Tibial nerve (tissue), 4 donors: ENCODE measurements around the gene AKAP8L.

Source experiments
- EP300 ChIP-seq, 2 donors: sonication (generic); formaldehyde crosslinking; IDR thresholded peaks; one replicate each; pipeline ENCODE4 v1.6.1; 2017; ENCODE audit warnings: antibody characterized with exemption in 2 of 2, mild to moderate bottlenecking in 1 of 2
- POLR2A ChIP-seq, 2 donors: fragments of 450-650 bp; IDR thresholded peaks; one replicate each; pipeline ENCODE4 v1.6.1; 2017; ENCODE audit warnings: antibody characterized with exemption in 2 of 2, mild to moderate bottlenecking in 2 of 2, moderate library complexity in 2 of 2
- TF ChIP-seq, protein P1 (sequence below), 5 experiments: fragments of 200-600 bp in 3 of 5; fragments of 450-650 bp in 2 of 5; sonication (generic) in 3 of 5; IDR thresholded peaks; one replicate each; pipeline ENCODE4 v1.5.1; 2016 to 2019; ENCODE audit warnings: antibody characterized with exemption in 5 of 5, mild to moderate bottlenecking in 3 of 5, moderate library complexity in 2 of 5

GRCh38 chr19:15404097-15404779, 14.6 kb downstream of the AKAP8L start:
- TF ChIP-seq, protein P1, sequence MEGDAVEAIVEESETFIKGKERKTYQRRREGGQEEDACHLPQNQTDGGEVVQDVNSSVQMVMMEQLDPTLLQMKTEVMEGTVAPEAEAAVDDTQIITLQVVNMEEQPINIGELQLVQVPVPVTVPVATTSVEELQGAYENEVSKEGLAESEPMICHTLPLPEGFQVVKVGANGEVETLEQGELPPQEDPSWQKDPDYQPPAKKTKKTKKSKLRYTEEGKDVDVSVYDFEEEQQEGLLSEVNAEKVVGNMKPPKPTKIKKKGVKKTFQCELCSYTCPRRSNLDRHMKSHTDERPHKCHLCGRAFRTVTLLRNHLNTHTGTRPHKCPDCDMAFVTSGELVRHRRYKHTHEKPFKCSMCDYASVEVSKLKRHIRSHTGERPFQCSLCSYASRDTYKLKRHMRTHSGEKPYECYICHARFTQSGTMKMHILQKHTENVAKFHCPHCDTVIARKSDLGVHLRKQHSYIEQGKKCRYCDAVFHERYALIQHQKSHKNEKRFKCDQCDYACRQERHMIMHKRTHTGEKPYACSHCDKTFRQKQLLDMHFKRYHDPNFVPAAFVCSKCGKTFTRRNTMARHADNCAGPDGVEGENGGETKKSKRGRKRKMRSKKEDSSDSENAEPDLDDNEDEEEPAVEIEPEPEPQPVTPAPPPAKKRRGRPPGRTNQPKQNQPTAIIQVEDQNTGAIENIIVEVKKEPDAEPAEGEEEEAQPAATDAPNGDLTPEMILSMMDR (IDR thresholded peaks at IDR 0.05) = no peak
- TF ChIP-seq POLR2A (IDR thresholded peaks at IDR 0.05) = no peak
- peak in 1 of 2 donors; percentile 49 for TF ChIP-seq EP300 (IDR thresholded peaks at IDR 0.05)
